Motor neuron (in vitro differentiated cells): ENCODE results near the gene CLDN22. TPM values are rescaled to one million over a fixed set of nuclear protein-coding genes. Genes with fewer than 3 reads are reported as not detected.

Source experiments
- ATAC-seq, 8 experiments: fragments of 200-7000 bp; cut with Tn5 transposase; replicated peaks in 6 of 8; 2 replicates each; pipeline ENCODE4 v1.8.0; 2021; ENCODE audit warnings: mild to moderate bottlenecking in 8 of 8, moderate library complexity in 8 of 8
- H3K27ac ChIP-seq, 2 donors: fragments of 250-450 bp; sonication (Bioruptor Pico); 2 replicates each; pipeline ENCODE4 v1.9.0; 2021; ENCODE audit warnings: antibody characterized with exemption in 2 of 2, mild to moderate bottlenecking in 2 of 2, moderate library complexity in 1 of 2
- H3K4me1 ChIP-seq, 2 donors: fragments of 250-450 bp; sonication (Bioruptor Pico); replicated peaks in 1 of 2; 2 replicates each; pipeline ENCODE4 v1.6.1; 2021; ENCODE audit warnings: antibody characterized with exemption in 2 of 2, mild to moderate bottlenecking in 2 of 2, moderate library complexity in 1 of 2
- H3K4me3 ChIP-seq, 5 donors: fragments of 250-450 bp; sonication (Bioruptor Pico); 2 replicates each; pipeline ENCODE4 v1.9.0; 2021; ENCODE audit warnings: antibody characterized with exemption in 5 of 5, mild to moderate bottlenecking in 5 of 5, moderate library complexity in 4 of 5
- WGBS, 10 experiments: fragments of 450-650 bp; shearing (Covaris generic); methylation state at CpG; one replicate each; pipeline ENCODE4 v1.0.0; 2022; 5-methylcytosine and 5-hydroxymethylcytosine counted together
- in situ Hi-C, 9 experiments: fragments of 400-800 bp; cut with MboI; loops; one replicate each; pipeline ENCODE4 v1.15.0; 2021; ENCODE audit warnings: low sequenced_read_pairs in 9 of 9, low pct_unique_long_range_greater_than_20kb in 2 of 9; ENCODE audit not compliant: unreplicated experiment in 9 of 9
- total RNA-seq, 8 experiments: library from RNA; unstranded; fragments of 300-600 nt; gene quantifications; 2 replicates each; pipeline versions ENCODE4 v1.2.3 to v1.2.4, GENCODE V29; 2022

CLDN22 gene
- total RNA-seq, 8 experiments from 2014 or later, result 0.14 to 0.46 (median 0.39) TPM; not detected in 2

DNA sequence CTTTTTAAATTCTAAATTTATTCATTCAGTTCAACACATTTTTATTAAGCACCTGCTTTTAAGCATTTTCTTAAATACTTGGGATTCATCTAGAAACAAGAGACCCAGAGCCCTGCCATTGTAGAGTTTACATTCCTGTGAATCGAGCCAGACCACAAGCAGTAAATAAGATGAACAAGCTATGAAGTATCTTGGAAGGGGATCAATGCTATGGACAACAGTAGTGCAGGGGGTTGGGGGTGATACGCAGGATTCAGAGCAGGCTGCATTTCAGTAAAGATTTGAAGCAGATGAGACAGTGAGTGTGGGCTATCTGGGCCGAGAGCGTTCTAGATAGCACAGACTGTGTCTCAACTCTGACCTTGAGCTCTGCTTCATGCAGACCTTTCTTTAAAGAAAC, 35.1 kb downstream of the CLDN22 start:
- in situ Hi-C loops, result no loop called here
- Histone ChIP-seq H3K4me1 (no peaks in the 10 kb centered on the region), H3K4me3 (no peak overlapping the region), H3K27ac (no peak overlapping the region)
- 25 to 100% (median 85%) methylated on average over 1 to 4 of the region's 4 CpGs; no CpG with 5 or more reads in 2 of the 10 experiments for WGBS, 10 experiments
- ATAC-seq, result no peak

DNA sequence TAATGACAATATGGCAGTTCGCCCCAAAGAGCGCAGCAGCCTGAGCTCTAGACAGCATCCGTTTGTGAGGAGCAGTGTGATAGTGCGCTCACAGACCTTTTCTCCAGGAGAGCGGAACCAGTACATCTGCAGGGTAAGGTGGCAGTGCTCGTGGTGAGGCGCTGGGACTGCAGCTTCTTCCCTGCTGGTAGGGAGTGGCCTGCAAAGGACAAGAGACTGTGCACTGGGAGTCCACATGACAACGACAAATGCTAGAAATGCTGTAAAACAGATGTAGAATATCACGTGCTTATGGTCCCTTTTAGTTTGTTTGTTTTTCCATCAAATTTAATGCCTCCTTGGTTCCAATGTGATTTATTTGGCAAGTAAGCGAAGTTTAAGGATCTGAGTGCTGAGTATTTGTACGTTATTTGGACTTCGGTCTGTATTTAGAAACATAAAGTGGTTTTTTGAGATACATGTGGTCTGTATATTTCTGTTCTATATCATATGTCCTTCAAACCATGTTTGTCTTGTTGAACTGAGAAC, 35.8 kb downstream of the CLDN22 start:
- 53 to 100% (median 89%) methylated on average over 3 to 11 of the region's 12 CpGs; no CpG with 5 or more reads in 3 of the 10 experiments for WGBS, 10 experiments

DNA sequence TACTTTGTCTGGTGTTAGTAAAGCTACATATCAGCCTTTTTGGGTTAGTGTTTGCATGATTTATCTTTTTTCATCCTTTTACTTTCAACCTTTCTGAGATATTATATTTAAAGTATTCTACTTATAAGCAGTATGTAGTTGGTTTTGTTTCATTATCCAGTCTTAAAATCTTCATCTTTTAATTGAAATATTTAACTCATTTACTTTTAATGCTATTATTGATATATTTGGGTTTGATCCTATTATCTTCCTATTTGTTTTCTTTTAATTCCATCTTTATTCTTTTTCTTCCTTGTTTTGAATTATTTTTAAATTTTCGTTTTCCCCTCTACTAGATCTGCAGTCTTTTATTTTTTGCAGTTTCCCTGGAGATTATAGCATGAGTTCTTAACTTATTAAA, 44.0 kb downstream of the CLDN22 start:
- Histone ChIP-seq H3K4me1 (no peaks in the 10 kb centered on the region), H3K4me3 (no peak overlapping the region), H3K27ac (no peak overlapping the region)
- 0 to 97% (median 10%) methylated on average over 1 of the region's 1 CpG for WGBS, 10 experiments
- ATAC-seq, result no peak
- in situ Hi-C loops, result no loop called here

More for the DNA sequence above, 35.8 kb downstream of the CLDN22 start:
- H3K4me1 ChIP-seq, result no peaks in the 10 kb centered on the region
- in situ Hi-C loops, result no loop called here
- H3K27ac ChIP-seq, result no peak overlapping the region
- no peak overlapping the region for H3K4me3 ChIP-seq
- no peak for ATAC-seq

DNA sequence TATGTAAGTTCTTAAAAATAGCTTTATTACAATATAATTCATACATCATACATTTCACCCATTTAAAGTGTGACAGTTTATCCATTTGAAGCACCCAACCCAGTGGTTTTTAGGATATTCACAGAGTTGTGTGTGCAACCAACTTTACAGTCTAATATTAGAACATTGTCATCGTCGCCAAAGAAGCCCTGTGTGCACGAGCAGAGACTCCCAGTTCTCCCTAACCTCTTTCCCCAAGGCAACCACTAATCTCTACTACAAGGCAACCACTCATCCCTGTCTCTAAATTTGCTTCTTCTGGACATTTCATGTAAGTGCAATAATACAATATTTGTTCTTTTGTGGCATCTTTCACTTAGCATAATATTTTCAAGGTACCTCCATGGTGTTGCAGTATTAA, 47.7 kb downstream of the CLDN22 start:
- ATAC-seq, result no peak
- Histone ChIP-seq H3K27ac (no peak overlapping the region), H3K4me1 (no peaks in the 10 kb centered on the region), H3K4me3 (no peak overlapping the region)
- 74 to 100% (median 91%) methylated on average over 1 to 3 of the region's 3 CpGs; no CpG with 5 or more reads in 4 of the 10 experiments for WGBS, 10 experiments
- in situ Hi-C loops, result loop anchor here in 4 of 9 experiments (25.0 kb wide), 2 partner anchors 185 to 335 kb away; partner anchors contain the start of gene WWC2 (in 1 of the 4)

DNA sequence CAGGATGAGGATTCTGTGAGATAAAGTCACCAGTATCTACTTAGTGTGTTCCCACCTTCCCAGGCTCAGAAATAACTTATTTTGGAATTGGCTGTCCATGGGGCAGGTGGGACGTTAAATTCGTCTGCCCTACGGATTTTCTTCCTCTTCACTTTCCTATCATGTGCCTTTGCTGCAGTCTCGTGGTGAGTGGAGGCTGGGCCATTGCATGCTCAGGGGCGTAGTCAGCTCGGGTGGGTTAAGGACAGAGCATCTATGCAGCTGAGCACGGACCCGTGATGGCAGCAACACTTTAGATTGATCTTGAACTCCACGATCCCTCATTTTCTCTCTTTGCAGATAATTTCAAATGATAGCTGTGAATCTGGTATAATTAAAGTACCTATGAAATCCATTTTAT, 51.5 kb downstream of the CLDN22 start:
- Histone ChIP-seq H3K4me3 (no peak overlapping the region), H3K4me1 (peaks cover 3 to 13% of the 10 kb centered on the region in 2 donors), H3K27ac (no peak overlapping the region)
- no peak for ATAC-seq
- in situ Hi-C loops, result loop anchor here in 5 of 9 experiments (10.0 to 25.0 kb wide), 3 partner anchors 181 to 334 kb away; partner anchors contain the start of gene WWC2 (in 1 of the 5)
- WGBS, 10 experiments, result 73 to 100% (median 93%) methylated on average over 2 to 9 of the region's 9 CpGs; no CpG with 5 or more reads in 1 of the 10 experiments

Other genes starting within 250 kb of the CLDN22 start
- 10 to 100 TPM in 4 of 8 experiments, 1 to 10 TPM in 4; 4.2 to 59.4 (median 12.9) TPM for gene WWC2, start 221.0 kb downstream of the CLDN22 start, total RNA-seq
- 1 to 10 TPM in 2 of 8 experiments, under 1 TPM in 2, not detected in 4; 0.50 to 2.3 (median 1.4) TPM for gene CLDN24, start 2.1 kb upstream of the CLDN22 start, total RNA-seq
- 10 to 100 TPM; 14.3 to 35.0 (median 26.9) TPM for gene CDKN2AIP, start 124.4 kb upstream of the CLDN22 start, total RNA-seq
- gene ING2, start 184.8 kb upstream of the CLDN22 start, total RNA-seq, result 10 to 100 TPM in 6 of 8 experiments, 1 to 10 TPM in 2; 6.9 to 19.6 (median 12.5) TPM